ENCODE measurements around the gene SYPL2.

DNA sequence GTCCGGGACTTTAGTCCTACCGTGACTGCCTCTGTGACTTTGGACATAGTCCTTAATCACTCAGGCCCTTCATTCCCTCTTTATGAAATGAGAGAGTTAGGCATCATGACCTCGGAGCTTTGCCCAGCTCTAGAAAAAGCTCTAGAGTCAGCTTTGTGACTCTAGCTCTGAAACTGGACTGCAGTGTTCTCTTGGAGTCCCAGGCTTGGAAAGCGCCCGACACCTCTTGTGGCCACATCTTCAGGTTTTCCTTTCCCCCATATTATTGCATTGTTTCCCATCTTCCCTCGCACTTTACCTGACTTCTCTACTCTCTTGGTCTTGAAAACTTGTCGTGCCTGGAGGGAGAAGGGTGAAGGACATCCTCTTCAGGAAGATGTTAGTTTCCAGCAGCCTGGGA is 55.7 kb downstream of the SYPL2 start:
- TF ChIP-seq, protein P1, sequence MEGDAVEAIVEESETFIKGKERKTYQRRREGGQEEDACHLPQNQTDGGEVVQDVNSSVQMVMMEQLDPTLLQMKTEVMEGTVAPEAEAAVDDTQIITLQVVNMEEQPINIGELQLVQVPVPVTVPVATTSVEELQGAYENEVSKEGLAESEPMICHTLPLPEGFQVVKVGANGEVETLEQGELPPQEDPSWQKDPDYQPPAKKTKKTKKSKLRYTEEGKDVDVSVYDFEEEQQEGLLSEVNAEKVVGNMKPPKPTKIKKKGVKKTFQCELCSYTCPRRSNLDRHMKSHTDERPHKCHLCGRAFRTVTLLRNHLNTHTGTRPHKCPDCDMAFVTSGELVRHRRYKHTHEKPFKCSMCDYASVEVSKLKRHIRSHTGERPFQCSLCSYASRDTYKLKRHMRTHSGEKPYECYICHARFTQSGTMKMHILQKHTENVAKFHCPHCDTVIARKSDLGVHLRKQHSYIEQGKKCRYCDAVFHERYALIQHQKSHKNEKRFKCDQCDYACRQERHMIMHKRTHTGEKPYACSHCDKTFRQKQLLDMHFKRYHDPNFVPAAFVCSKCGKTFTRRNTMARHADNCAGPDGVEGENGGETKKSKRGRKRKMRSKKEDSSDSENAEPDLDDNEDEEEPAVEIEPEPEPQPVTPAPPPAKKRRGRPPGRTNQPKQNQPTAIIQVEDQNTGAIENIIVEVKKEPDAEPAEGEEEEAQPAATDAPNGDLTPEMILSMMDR (IDR thresholded peaks at IDR 0.05): no peak
- TF ChIP-seq EZH2phosphoT487 (IDR thresholded peaks at IDR 0.05): no peak

Measured in neural progenitor cell (in vitro differentiated cells).